ENCODE data around the gene PIN1.

Gene PIN1

GRCh38 chr19:9891609-9892373 lies 56.7 kb downstream of the PIN1 start:
- DNase-seq (ENCODE audit: low read depth): no peak
